GM23248 (cell line): ENCODE measurements around the gene SSX2IP. TPM values are rescaled to one million over a fixed set of nuclear protein-coding genes. Genes with fewer than 3 reads are reported as not detected.

ENCODE experiments used
- DNase-seq: peaks from one replicate; pipeline ENCODE4 v3.0.0-alpha.2; 2015
- H2AFZ ChIP-seq: fragments of 200-600 bp; sonication (generic); 2 replicates; pipeline ENCODE4 v1.6.1; 2016; ENCODE audit warnings: antibody characterized with exemption
- H3F3A ChIP-seq: fragments of 200-600 bp; sonication (generic); 2 replicates; pipeline ENCODE4 v1.6.1; 2016; ENCODE audit warnings: mild to moderate bottlenecking, antibody characterized with exemption, mixed run types; ENCODE audit not compliant: insufficient read depth
- H3K27ac ChIP-seq: fragments of 200-600 bp; sonication (generic); 2 replicates; pipeline ENCODE4 v1.5.1; 2016; ENCODE audit warnings: mild to moderate bottlenecking
- H3K27me3 ChIP-seq: fragments of 200-600 bp; sonication (generic); replicated peaks from 2 replicates; pipeline ENCODE4 v1.6.1; 2016; ENCODE audit warnings: mild to moderate bottlenecking; ENCODE audit not compliant: insufficient read depth
- H3K36me3 ChIP-seq: fragments of 200-600 bp; sonication (generic); 2 replicates; pipeline ENCODE4 v1.6.1; 2016; ENCODE audit warnings: low read depth, mild to moderate bottlenecking
- H3K4me1 ChIP-seq: fragments of 200-600 bp; sonication (generic); 2 replicates; pipeline ENCODE4 v1.6.1; 2016; ENCODE audit warnings: mild to moderate bottlenecking; ENCODE audit not compliant: insufficient read depth
- H3K4me2 ChIP-seq: fragments of 200-600 bp; sonication (generic); one replicate; pipeline ENCODE4 v1.6.1; 2016; ENCODE audit warnings: mild to moderate bottlenecking; ENCODE audit not compliant: unreplicated experiment
- H3K4me3 ChIP-seq: fragments of 200-600 bp; sonication (generic); 2 replicates; pipeline ENCODE4 v1.5.1; 2016; ENCODE audit warnings: mild to moderate bottlenecking
- H3K79me2 ChIP-seq: fragments of 200-600 bp; sonication (generic); 2 replicates; pipeline ENCODE4 v1.6.1; 2016; ENCODE audit warnings: mild to moderate bottlenecking; ENCODE audit not compliant: insufficient read depth
- H3K9ac ChIP-seq: fragments of 200-600 bp; sonication (generic); 2 replicates; pipeline ENCODE4 v1.6.1; 2016; ENCODE audit warnings: mild to moderate bottlenecking
- H3K9me2 ChIP-seq: fragments of 200-600 bp; sonication (generic); 2 replicates; pipeline ENCODE4 v1.6.1; 2016; ENCODE audit warnings: mixed run types, mild to moderate bottlenecking, moderate library complexity; ENCODE audit not compliant: insufficient read depth
- H3K9me3 ChIP-seq: fragments of 200-600 bp; sonication (generic); one replicate; pipeline ENCODE4 v1.6.1; 2017; ENCODE audit warnings: low read depth
- H4K20me1 ChIP-seq: fragments of 200-600 bp; sonication (generic); 2 replicates; pipeline ENCODE4 v1.6.0; 2016; ENCODE audit not compliant: insufficient read depth
- EZH2 ChIP-seq: fragments of 200-600 bp; sonication (generic); IDR thresholded peaks from 2 replicates; pipeline ENCODE4 v1.6.1; 2018; ENCODE audit warnings: antibody characterized with exemption, mild to moderate bottlenecking; ENCODE audit not compliant: insufficient read depth, poor library complexity, severe bottlenecking
- EZH2phosphoT487 ChIP-seq: fragments of 200-600 bp; sonication (generic); IDR thresholded peaks from 2 replicates; pipeline ENCODE4 v1.6.1; 2018; ENCODE audit warnings: antibody characterized with exemption, moderate library complexity, mild to moderate bottlenecking, low read depth; ENCODE audit not compliant: insufficient read depth
- WGBS, 2 experiments: methylation state at CpG; one replicate each; pipeline ENCODE4 v1.1.6; 2015 to 2017; ENCODE audit warnings: low lambda C conversion rate in 2 of 2, low coverage in 1 of 2; ENCODE audit errors: missing lambda C conversion rate in 2 of 2; 5-methylcytosine and 5-hydroxymethylcytosine counted together
- in situ Hi-C: fragments of 300-500 bp; cut with MboI; formaldehyde crosslinking; loops from 2 replicates; pipeline ENCODE4 v1.15.0; 2020
- polyA plus RNA-seq: library from polyadenylated mRNA; unstranded; fragments of >200 nt; fragmentation: Nextera tagmentation; extraction: Ambion mirVana; gene quantifications from 2 replicates; pipeline ENCODE4 v1.2.1, GENCODE V29; 2016
- total RNA-seq: library from RNA; depleted of rRNA; stranded (reverse); fragments of >200 nt; shearing (Covaris generic); gene quantifications from 2 replicates; pipeline ENCODE4 v1.2.3, GENCODE V29; 2014

The SSX2IP gene
- total and polyA plus RNA-seq, 2 experiments from 2014 or later = 11.3 to 15.3 TPM

GRCh38 chr1:84632673-84633434 lies 57.4 kb downstream of the SSX2IP start:
- H3K36me3 ChIP-seq = no peaks in the 10 kb centered on the region
- H3F3A ChIP-seq = peaks cover 9% of the 10 kb centered on the region; the same call in 1 of the 2 replicates
- no peaks in the 10 kb centered on the region for H3K27me3 ChIP-seq
- WGBS, 2 experiments = 40 to 46% methylated on average over 2 of the region's 2 CpGs
- no peak overlapping the region for H2AFZ ChIP-seq
- no peak for TF ChIP-seq EZH2phosphoT487
- TF ChIP-seq EZH2 = no peak
- no peaks in the 10 kb centered on the region for H3K79me2 ChIP-seq
- H3K9me2 ChIP-seq = no peaks in the 10 kb centered on the region
- peaks cover 10% of the 10 kb centered on the region for H3K4me1 ChIP-seq
- no peaks in the 10 kb centered on the region for H3K9me3 ChIP-seq
- H3K4me2 ChIP-seq = peak overlapping the region; percentile 12
- H3K4me3 ChIP-seq = no peak overlapping the region
- in situ Hi-C loops = loop anchor here (25.0 kb wide), 1 partner anchor 304 kb away; no protein-coding TSS in a partner anchor
- H3K27ac ChIP-seq = peak overlapping the region; percentile 20; the same call in 1 of the 2 replicates
- no peaks in the 10 kb centered on the region for H4K20me1 ChIP-seq
- H3K9ac ChIP-seq = no peak overlapping the region
- DNase-seq = peak; percentile 84

- no peaks in the 10 kb centered on the region for H3K9me2 ChIP-seq
- H4K20me1 ChIP-seq = no peaks in the 10 kb centered on the region
- peaks cover 9% of the 10 kb centered on the region; the same call in 1 of the 2 replicates for H3F3A ChIP-seq
- no peak overlapping the region for H2AFZ ChIP-seq
- WGBS, 2 experiments = 60 to 62% methylated on average over 6 of the region's 6 CpGs
- TF ChIP-seq EZH2phosphoT487 (no peak), EZH2 (no peak)
- peaks cover 10% of the 10 kb centered on the region for H3K4me1 ChIP-seq
- no peak overlapping the region for H3K4me3 ChIP-seq
- H3K27me3 ChIP-seq = no peaks in the 10 kb centered on the region
- no peak for DNase-seq
- H3K27ac ChIP-seq = no peak overlapping the region
- H3K9me3 ChIP-seq = no peaks in the 10 kb centered on the region
- no peak overlapping the region for H3K4me2 ChIP-seq
- no peaks in the 10 kb centered on the region for H3K36me3 ChIP-seq
- no peak overlapping the region for H3K9ac ChIP-seq
- in situ Hi-C loops = loop anchor here (25.0 kb wide), 1 partner anchor 305 kb away; no protein-coding TSS in a partner anchor
- no peaks in the 10 kb centered on the region for H3K79me2 ChIP-seq
Measured at GRCh38 chr1:84632137-84632536, 58.1 kb downstream of the SSX2IP start.

- no peaks in the 10 kb centered on the region for H3K79me2 ChIP-seq
- H2AFZ ChIP-seq = no peak overlapping the region
- H3K4me2 ChIP-seq = no peak overlapping the region
- H4K20me1 ChIP-seq = no peaks in the 10 kb centered on the region
- H3F3A ChIP-seq = peaks cover under 1% of the 10 kb centered on the region; the same call in 1 of the 2 replicates
- no peak overlapping the region for H3K9ac ChIP-seq
- H3K27ac ChIP-seq = no peak overlapping the region
- H3K9me3 ChIP-seq = no peaks in the 10 kb centered on the region
- peaks cover 5% of the 10 kb centered on the region for H3K4me1 ChIP-seq
- H3K36me3 ChIP-seq = no peaks in the 10 kb centered on the region
- no peaks in the 10 kb centered on the region for H3K27me3 ChIP-seq
- H3K4me3 ChIP-seq = no peak overlapping the region
- no peaks in the 10 kb centered on the region for H3K9me2 ChIP-seq
- in situ Hi-C loops = loop anchor here (10.0 to 25.0 kb wide), 4 partner anchors 130 to 713 kb away; no protein-coding TSS in a partner anchor
- TF ChIP-seq EZH2 (no peak), EZH2phosphoT487 (no peak)
- no peak for DNase-seq
- 80 to 86% methylated on average over 5 of the region's 5 CpGs for WGBS, 2 experiments
Measured at GRCh38 chr1:84624876-84625275, 65.4 kb downstream of the SSX2IP start.

GRCh38 chr1:84621553-84621952 lies 68.7 kb downstream of the SSX2IP start:
- Histone ChIP-seq H3K4me2 (no peak overlapping the region), H3F3A (peaks cover 14% of the 10 kb centered on the region), H3K9ac (0 out of 2 replicates have a peak overlapping the region, but pooled peaks have one; percentile 77), H3K79me2 (no peaks in the 10 kb centered on the region), H3K9me3 (no peaks in the 10 kb centered on the region), H3K9me2 (no peaks in the 10 kb centered on the region), H3K36me3 (no peaks in the 10 kb centered on the region), H2AFZ (0 out of 2 replicates have a peak overlapping the region, but pooled peaks have one; percentile 85), H3K27me3 (no peaks in the 10 kb centered on the region), H3K27ac (no peak overlapping the region), H3K4me1 (peaks cover 16% of the 10 kb centered on the region), H3K4me3 (no peak overlapping the region), H4K20me1 (no peaks in the 10 kb centered on the region)
- in situ Hi-C loops = loop anchor here (10.0 to 25.0 kb wide), 3 partner anchors 133 to 709 kb away; no protein-coding TSS in a partner anchor
- TF ChIP-seq EZH2 (no peak), EZH2phosphoT487 (no peak)
- 84 to 89% methylated on average over 14 of the region's 14 CpGs for WGBS, 2 experiments
- no peak for DNase-seq
